ENCODE measurements around the gene NAT10. TPM values are rescaled to one million over a fixed set of nuclear protein-coding genes. Genes with fewer than 3 reads are reported as not detected.
A peak's percentile ranks its signal among the peaks of the same experiment; 100 is the strongest.

NAT10 gene
- total RNA-seq, 5 donors from 2014 or later (not counting 1 experiment from before 2014, with no cell fraction given), result 55.0 to 84.0 (median 73.5) TPM

GRCh38 chr11:34155057-34155756 is 49.8 kb downstream of the NAT10 start:
- H3K4me3 ChIP-seq (ENCODE audit: control insufficient read depth in 1 of 2, extremely low read depth in 1 of 2, low read length in 1 of 2), result no peak overlapping the region
- H3K27me3 Mint-ChIP-seq, result no peaks in the 10 kb centered on the region
- no peak overlapping the region for H3K27ac ChIP-seq (ENCODE audit: low read length)
- peaks cover 7 to 20% (median 11%) of the 10 kb centered on the region in 3 donors for H3K4me1 Mint-ChIP-seq
- no peaks in the 10 kb centered on the region for H3K27me3 ChIP-seq (replicated peaks in 1 of 2; ENCODE audit: control insufficient read depth in 2 of 2, extremely low read depth in 1 of 2, insufficient read depth in 2 of 2, low read length in 1 of 2)
- H3K4me1 ChIP-seq (ENCODE audit: control insufficient read depth in 1 of 2, extremely low read depth in 1 of 2, insufficient read depth in 2 of 2, low read length in 2 of 2), result peaks cover 0 to 7% of the 10 kb centered on the region in 2 experiments
- ATAC-seq (replicated peaks in 1 of 4), result no peak
- peaks cover 3% of the 10 kb centered on the region for H3K36me3 Mint-ChIP-seq
- H3K9me3 Mint-ChIP-seq, result no peaks in the 10 kb centered on the region
- no peak for DNase-seq
- H3K27ac Mint-ChIP-seq, result no peak overlapping the region
- WGBS (ENCODE audit: insufficient coverage), result 97% methylated on average over 11 of the region's 15 CpGs
- no peaks in the 10 kb centered on the region for H3K9me3 ChIP-seq
- peaks cover 0 to 5% of the 10 kb centered on the region in 2 donors for H3K36me3 ChIP-seq (ENCODE audit: control insufficient read depth in 2 of 2, extremely low read depth in 1 of 2, insufficient read depth in 1 of 2, low read length in 1 of 2)
- ChIA-PET POLR2A (no interaction called here), CTCF (no interaction called here)
- no peak overlapping the region for H3K4me3 Mint-ChIP-seq

- H3K4me3 Mint-ChIP-seq, result no peak overlapping the region
- H3K27me3 ChIP-seq (replicated peaks in 1 of 2; ENCODE audit: control insufficient read depth in 2 of 2, extremely low read depth in 1 of 2, insufficient read depth in 2 of 2, low read length in 1 of 2), result no peaks in the 10 kb centered on the region
- WGBS (ENCODE audit: insufficient coverage), result 90% methylated on average over 2 of the region's 2 CpGs
- no peak overlapping the region for H3K4me3 ChIP-seq (ENCODE audit: control insufficient read depth in 1 of 2, extremely low read depth in 1 of 2, low read length in 1 of 2)
- ATAC-seq (replicated peaks in 1 of 4), result no peak
- peaks cover 0 to 7% of the 10 kb centered on the region in 2 experiments for H3K4me1 ChIP-seq (ENCODE audit: control insufficient read depth in 1 of 2, extremely low read depth in 1 of 2, insufficient read depth in 2 of 2, low read length in 2 of 2)
- peaks cover 3% of the 10 kb centered on the region for H3K36me3 Mint-ChIP-seq
- ChIA-PET POLR2A (no interaction called here), CTCF (no interaction called here)
- H3K27ac ChIP-seq (ENCODE audit: low read length), result no peak overlapping the region
- no peaks in the 10 kb centered on the region for H3K27me3 Mint-ChIP-seq
- no peaks in the 10 kb centered on the region for H3K9me3 ChIP-seq
- H3K36me3 ChIP-seq (ENCODE audit: control insufficient read depth in 2 of 2, extremely low read depth in 1 of 2, insufficient read depth in 1 of 2, low read length in 1 of 2), result peaks cover 0 to under 1% of the 10 kb centered on the region in 2 donors
- no peak overlapping the region for H3K27ac Mint-ChIP-seq
- H3K4me1 Mint-ChIP-seq, result peaks cover 7 to 20% (median 11%) of the 10 kb centered on the region in 3 donors
- no peak for DNase-seq
- H3K9me3 Mint-ChIP-seq, result no peaks in the 10 kb centered on the region
Observed at GRCh38 chr11:34155757-34156062, 50.3 kb downstream of the NAT10 start.

- no peaks in the 10 kb centered on the region for H3K27me3 ChIP-seq (replicated peaks in 1 of 2; ENCODE audit: control insufficient read depth in 2 of 2, extremely low read depth in 1 of 2, insufficient read depth in 2 of 2, low read length in 1 of 2)
- ChIA-PET POLR2A (interaction anchor here in 1 of 2 donors (0.6 kb wide), 1 partner anchor 156 kb away, joined by 5 read pairs; no protein-coding TSS in a partner anchor), CTCF (no interaction called here)
- DNase-seq (no peak), ATAC-seq (replicated peaks in 1 of 4) (no peak)
- H3K36me3 Mint-ChIP-seq, result no peaks in the 10 kb centered on the region
- no peak overlapping the region for H3K27ac ChIP-seq (ENCODE audit: low read length)
- H3K4me3 ChIP-seq (ENCODE audit: control insufficient read depth in 1 of 2, extremely low read depth in 1 of 2, low read length in 1 of 2), result no peak overlapping the region
- no peaks in the 10 kb centered on the region for H3K27me3 Mint-ChIP-seq
- H3K4me1 Mint-ChIP-seq, result peaks cover 11 to 26% (median 11%) of the 10 kb centered on the region in 3 donors
- no peaks in the 10 kb centered on the region for H3K9me3 Mint-ChIP-seq
- H3K9me3 ChIP-seq, result no peaks in the 10 kb centered on the region
- H3K4me3 Mint-ChIP-seq, result no peak overlapping the region
- H3K36me3 ChIP-seq (ENCODE audit: control insufficient read depth in 2 of 2, extremely low read depth in 1 of 2, insufficient read depth in 1 of 2, low read length in 1 of 2), result no peaks in the 10 kb centered on the region
- H3K27ac Mint-ChIP-seq, result no peak overlapping the region
- peaks cover 0 to 7% of the 10 kb centered on the region in 2 experiments for H3K4me1 ChIP-seq (ENCODE audit: control insufficient read depth in 1 of 2, extremely low read depth in 1 of 2, insufficient read depth in 2 of 2, low read length in 2 of 2)
- WGBS (ENCODE audit: insufficient coverage), result 98% methylated on average over 7 of the region's 9 CpGs
Observed at GRCh38 chr11:34157163-34157562, 51.7 kb downstream of the NAT10 start.

GRCh38 chr11:34158661-34159060 is 53.2 kb downstream of the NAT10 start:
- H3K9me3 ChIP-seq, result no peaks in the 10 kb centered on the region
- H3K27me3 Mint-ChIP-seq, result no peaks in the 10 kb centered on the region
- peaks cover under 1 to 21% (median 11%) of the 10 kb centered on the region in 3 donors for H3K4me1 Mint-ChIP-seq
- H3K4me1 ChIP-seq (ENCODE audit: control insufficient read depth in 1 of 2, extremely low read depth in 1 of 2, insufficient read depth in 2 of 2, low read length in 2 of 2), result peaks cover 0 to 7% of the 10 kb centered on the region in 2 experiments
- ATAC-seq (replicated peaks in 1 of 4), result peak in 2 of 4 experiments; percentile 18 to 28
- H3K36me3 Mint-ChIP-seq, result no peaks in the 10 kb centered on the region
- H3K4me3 Mint-ChIP-seq, result no peak overlapping the region
- POLR2A ChIA-PET, result no interaction called here
- no peaks in the 10 kb centered on the region for H3K27me3 ChIP-seq (replicated peaks in 1 of 2; ENCODE audit: control insufficient read depth in 2 of 2, extremely low read depth in 1 of 2, insufficient read depth in 2 of 2, low read length in 1 of 2)
- H3K27ac ChIP-seq (ENCODE audit: low read length), result no peak overlapping the region
- no peaks in the 10 kb centered on the region for H3K9me3 Mint-ChIP-seq
- H3K27ac Mint-ChIP-seq, result peak overlapping the region in 1 of 2 donors; percentile 34
- no peak for DNase-seq
- no peaks in the 10 kb centered on the region for H3K36me3 ChIP-seq (ENCODE audit: control insufficient read depth in 2 of 2, extremely low read depth in 1 of 2, insufficient read depth in 1 of 2, low read length in 1 of 2)
- 25% methylated on average over 6 of the region's 6 CpGs for WGBS (ENCODE audit: insufficient coverage)
- CTCF ChIA-PET, result no interaction called here
- no peak overlapping the region for H3K4me3 ChIP-seq (ENCODE audit: control insufficient read depth in 1 of 2, extremely low read depth in 1 of 2, low read length in 1 of 2)

- Histone ChIP-seq H3K4me1 (ENCODE audit: control insufficient read depth in 1 of 2, extremely low read depth in 1 of 2, insufficient read depth in 2 of 2, low read length in 2 of 2) (peaks cover 0 to 7% of the 10 kb centered on the region in 2 experiments), H3K27ac (ENCODE audit: low read length) (no peak overlapping the region), H3K4me3 (ENCODE audit: control insufficient read depth in 1 of 2, extremely low read depth in 1 of 2, low read length in 1 of 2) (no peak overlapping the region), H3K27me3 (replicated peaks in 1 of 2; ENCODE audit: control insufficient read depth in 2 of 2, extremely low read depth in 1 of 2, insufficient read depth in 2 of 2, low read length in 1 of 2) (peaks cover 0 to 5% of the 10 kb centered on the region in 2 experiments), H3K36me3 (ENCODE audit: control insufficient read depth in 2 of 2, extremely low read depth in 1 of 2, insufficient read depth in 1 of 2, low read length in 1 of 2) (no peaks in the 10 kb centered on the region), H3K9me3 (no peaks in the 10 kb centered on the region)
- Mint-ChIP-seq H3K36me3 (no peaks in the 10 kb centered on the region), H3K27ac (no peak overlapping the region), H3K27me3 (no peaks in the 10 kb centered on the region), H3K4me1 (peaks cover 0 to 20% (median 11%) of the 10 kb centered on the region in 3 donors), H3K9me3 (no peaks in the 10 kb centered on the region), H3K4me3 (no peak overlapping the region)
- POLR2A ChIA-PET, result no interaction called here
- ATAC-seq (replicated peaks in 1 of 4), result no peak
- WGBS (ENCODE audit: insufficient coverage), result 94% methylated on average over 13 of the region's 22 CpGs
- no peak for DNase-seq
- CTCF ChIA-PET, result interaction anchor here in 1 of 2 donors (0.6 kb wide), 1 partner anchor 94 kb away, joined by 4 read pairs; no protein-coding TSS in a partner anchor
Observed at GRCh38 chr11:34160049-34160721, 54.8 kb downstream of the NAT10 start.

- no peaks in the 10 kb centered on the region for H3K36me3 ChIP-seq (ENCODE audit: control insufficient read depth in 2 of 2, extremely low read depth in 1 of 2, insufficient read depth in 1 of 2, low read length in 1 of 2)
Observed at GRCh38 chr11:34160791-34161190, 55.4 kb downstream of the NAT10 start.

More at GRCh38 chr11:34160791-34161190, 55.4 kb downstream of the NAT10 start:
- ATAC-seq (replicated peaks in 1 of 4), result no peak
- Histone ChIP-seq H3K4me1 (ENCODE audit: control insufficient read depth in 1 of 2, extremely low read depth in 1 of 2, insufficient read depth in 2 of 2, low read length in 2 of 2) (peaks cover 0 to 7% of the 10 kb centered on the region in 2 experiments), H3K4me3 (ENCODE audit: control insufficient read depth in 1 of 2, extremely low read depth in 1 of 2, low read length in 1 of 2) (no peak overlapping the region), H3K27ac (ENCODE audit: low read length) (no peak overlapping the region), H3K27me3 (replicated peaks in 1 of 2; ENCODE audit: control insufficient read depth in 2 of 2, extremely low read depth in 1 of 2, insufficient read depth in 2 of 2, low read length in 1 of 2) (peaks cover 0 to 8% of the 10 kb centered on the region in 2 experiments), H3K9me3 (no peaks in the 10 kb centered on the region)
- H3K9me3 Mint-ChIP-seq, result no peaks in the 10 kb centered on the region
- H3K27me3 Mint-ChIP-seq, result no peaks in the 10 kb centered on the region
- peaks cover 0 to 20% (median 11%) of the 10 kb centered on the region in 3 donors for H3K4me1 Mint-ChIP-seq
- H3K27ac Mint-ChIP-seq, result no peak overlapping the region
- no peaks in the 10 kb centered on the region for H3K36me3 Mint-ChIP-seq
- ChIA-PET CTCF (interaction anchor here in 1 of 2 donors (0.5 kb wide), 1 partner anchor 169 kb away, joined by 3 read pairs; no protein-coding TSS in a partner anchor), POLR2A (no interaction called here)
- no peak overlapping the region for H3K4me3 Mint-ChIP-seq
- 93% methylated on average over 18 of the region's 18 CpGs for WGBS (ENCODE audit: insufficient coverage)
- DNase-seq, result no peak
